H1 (cell line): Measurements from ENCODE around the gene SLC35A3. TPM values are rescaled to one million over a fixed set of nuclear protein-coding genes. Genes with fewer than 3 reads are reported as not detected.

Source experiments
- CHD2 ChIP-seq: IDR thresholded peaks from 2 replicates; pipeline ENCODE4 v1.6.1; 2012; ENCODE audit warnings: low read length, improper control_type of control experiment
- CHD7 ChIP-seq: fragments of 300-600 bp; sonication (generic); IDR thresholded peaks from 2 replicates; pipeline ENCODE4 v1.7.1; 2012; ENCODE audit warnings: low read length, moderate library complexity, mild to moderate bottlenecking, inconsistent platforms; ENCODE audit not compliant: insufficient replicate concordance
- GABPA ChIP-seq: IDR thresholded peaks from 2 replicates; pipeline ENCODE4 v1.6.1; 2011; ENCODE audit warnings: mild to moderate bottlenecking, low read length, moderate library complexity, borderline replicate concordance; ENCODE audit not compliant: insufficient read depth
- POLR2A ChIP-seq, 2 experiments: IDR thresholded peaks; 1 replicate in 1 of 2; 2 replicates in 1 of 2; pipeline ENCODE4 v1.6.1; 2011; ENCODE audit warnings: low read depth in 2 of 2, low read length in 2 of 2, mild to moderate bottlenecking in 2 of 2; ENCODE audit errors: control extremely low read depth in 1 of 2
- POLR2AphosphoS5 ChIP-seq: IDR thresholded peaks from 2 replicates; pipeline ENCODE4 v1.6.1; 2011; ENCODE audit warnings: low read depth, low read length
- RFX5 ChIP-seq: IDR thresholded peaks from 2 replicates; pipeline ENCODE4 v1.6.1; 2011; ENCODE audit warnings: low read depth, low read length, improper control_type of control experiment, borderline replicate concordance
- SP1 ChIP-seq: IDR thresholded peaks from 2 replicates; pipeline ENCODE4 v1.6.1; 2011; ENCODE audit warnings: low read depth, low read length
- SP4 ChIP-seq: IDR thresholded peaks from 2 replicates; pipeline ENCODE4 v1.6.1; 2012; ENCODE audit warnings: low read length, inconsistent platforms
- polyA plus RNA-seq, 7 experiments: library from polyadenylated mRNA; depleted of rRNA in 3 of 7; stranded (reverse) in 5 of 7; unstranded in 2 of 7; fragments of >200 nt in 5 of 7; fragments of 200-250 nt in 2 of 7; gene quantifications; 1 replicate in 5 of 7; 2 replicates in 1 of 7; 4 replicates in 1 of 7; pipeline versions ENCODE4 v1.2.1 to v1.2.3, GENCODE V29; 2011 to 2013; ENCODE audit warnings: missing spikeins in 2 of 7, mixed read lengths in 2 of 7
- total RNA-seq: library from RNA; stranded (reverse); fragmentation: NEBNext Ultra II Directional; extraction: Animal tissue kit (Norgen Biotek cat#: 25700); gene quantifications from 2 replicates; pipeline ENCODE4 v1.2.1, GENCODE V29; 2021

The SLC35A3 gene
- total and polyA plus RNA-seq, 2 of the 8 experiments (the other 6 are each of a cell fraction or from before 2014, with no cell fraction given): 3.0 to 13.8 TPM

- no peak for TF ChIP-seq CHD7
- TF ChIP-seq POLR2A (IDR thresholded peaks at IDR 0.05; ENCODE audit: control extremely low read depth in 1 of 2, low read depth in 2 of 2, low read length in 2 of 2): no peak
- TF ChIP-seq POLR2AphosphoS5: no peak
- no peak for TF ChIP-seq CHD2
- TF ChIP-seq RFX5: no peak
- TF ChIP-seq SP4: no peak
- no peak for TF ChIP-seq GABPA
- no peak for TF ChIP-seq SP1
Measured at GRCh38 chr1:100001462-100001861, 31.7 kb downstream of the SLC35A3 start (continued).
